ENCODE results near the gene STARD5. TPM values are rescaled to one million over a fixed set of nuclear protein-coding genes. Genes with fewer than 3 reads are reported as not detected.

STARD5 gene
- total RNA-seq, 1 donor from 2014 or later, result 3.1 TPM

DNA sequence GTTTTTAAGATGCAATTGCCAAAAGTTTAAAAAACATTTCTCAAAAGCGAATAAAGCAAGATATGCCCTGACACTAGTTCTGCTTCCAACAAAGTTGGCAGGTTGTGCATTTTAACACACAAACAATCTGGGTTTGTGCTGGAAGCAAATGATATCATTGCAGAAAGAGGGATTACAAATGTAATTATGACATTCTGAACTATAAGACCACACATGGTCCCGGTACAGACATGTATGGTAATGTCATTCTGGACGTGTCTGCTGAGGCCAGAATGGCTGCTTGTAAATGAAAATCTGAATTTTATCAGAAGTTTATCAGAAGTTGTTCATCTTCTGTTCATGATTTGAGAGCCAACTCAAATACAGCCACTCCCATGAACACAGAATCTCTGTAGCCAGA, 39.3 kb upstream of the STARD5 start:
- no peaks in the 10 kb centered on the region for H3K36me3 Mint-ChIP-seq (ENCODE audit: unreplicated experiment)
- H3K9me3 Mint-ChIP-seq (ENCODE audit: unreplicated experiment), result peaks cover 1% of the 10 kb centered on the region
- H3K27ac Mint-ChIP-seq (ENCODE audit: unreplicated experiment), result no peak overlapping the region
- no peak overlapping the region for H3K4me3 Mint-ChIP-seq (ENCODE audit: unreplicated experiment)
- H3K4me1 Mint-ChIP-seq (ENCODE audit: low read depth, unreplicated experiment), result no peaks in the 10 kb centered on the region
- DNase-seq, result no peak
- TF ChIP-seq, protein P1, sequence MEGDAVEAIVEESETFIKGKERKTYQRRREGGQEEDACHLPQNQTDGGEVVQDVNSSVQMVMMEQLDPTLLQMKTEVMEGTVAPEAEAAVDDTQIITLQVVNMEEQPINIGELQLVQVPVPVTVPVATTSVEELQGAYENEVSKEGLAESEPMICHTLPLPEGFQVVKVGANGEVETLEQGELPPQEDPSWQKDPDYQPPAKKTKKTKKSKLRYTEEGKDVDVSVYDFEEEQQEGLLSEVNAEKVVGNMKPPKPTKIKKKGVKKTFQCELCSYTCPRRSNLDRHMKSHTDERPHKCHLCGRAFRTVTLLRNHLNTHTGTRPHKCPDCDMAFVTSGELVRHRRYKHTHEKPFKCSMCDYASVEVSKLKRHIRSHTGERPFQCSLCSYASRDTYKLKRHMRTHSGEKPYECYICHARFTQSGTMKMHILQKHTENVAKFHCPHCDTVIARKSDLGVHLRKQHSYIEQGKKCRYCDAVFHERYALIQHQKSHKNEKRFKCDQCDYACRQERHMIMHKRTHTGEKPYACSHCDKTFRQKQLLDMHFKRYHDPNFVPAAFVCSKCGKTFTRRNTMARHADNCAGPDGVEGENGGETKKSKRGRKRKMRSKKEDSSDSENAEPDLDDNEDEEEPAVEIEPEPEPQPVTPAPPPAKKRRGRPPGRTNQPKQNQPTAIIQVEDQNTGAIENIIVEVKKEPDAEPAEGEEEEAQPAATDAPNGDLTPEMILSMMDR (IDR thresholded peaks at IDR 0.05; ENCODE audit: partially characterized antibody, unreplicated experiment), result no peak
- H3K27me3 Mint-ChIP-seq (ENCODE audit: unreplicated experiment), result peaks cover 2% of the 10 kb centered on the region

DNA sequence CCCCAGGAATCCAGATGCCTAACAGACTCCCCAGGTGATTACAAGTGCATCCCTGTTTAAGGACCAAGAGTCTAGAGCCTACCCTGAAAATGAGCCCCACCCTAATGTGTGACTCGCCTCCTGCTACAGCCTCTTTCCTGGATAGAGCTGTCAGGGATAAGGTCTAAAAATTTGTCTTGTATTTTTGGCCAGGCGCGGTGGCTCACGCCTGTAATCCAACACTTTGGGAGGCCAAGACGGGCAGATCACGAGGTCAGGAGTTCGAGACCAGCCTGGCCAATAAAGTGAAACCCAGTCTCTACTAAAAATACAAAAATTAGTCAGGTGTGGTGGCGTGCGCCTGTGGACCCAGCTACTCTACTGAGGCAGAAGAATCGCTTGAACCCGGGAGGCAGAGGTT, 38.8 kb upstream of the STARD5 start:
- peaks cover 1% of the 10 kb centered on the region for H3K9me3 Mint-ChIP-seq (ENCODE audit: unreplicated experiment)

DNA sequence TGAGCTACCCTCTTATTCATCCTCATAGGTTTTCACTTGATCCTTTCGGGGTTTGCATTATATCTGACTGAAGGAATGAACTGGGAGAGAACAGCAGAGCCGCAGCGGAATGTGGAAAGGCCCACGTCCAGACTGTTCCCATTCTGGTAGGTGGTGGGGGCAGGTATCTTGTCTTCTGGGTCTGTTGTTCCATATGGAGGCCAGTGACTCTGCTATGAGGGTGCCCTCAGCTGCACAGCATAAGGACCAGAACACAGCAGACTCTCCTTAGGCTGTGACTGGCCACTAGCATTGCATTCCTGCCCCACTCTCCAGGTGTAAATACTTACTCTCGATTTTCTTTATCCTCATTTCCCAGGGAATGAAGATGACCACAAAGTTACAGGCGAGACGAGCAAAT, 38.0 kb upstream of the STARD5 start:
- no peak overlapping the region for H3K4me3 Mint-ChIP-seq (ENCODE audit: unreplicated experiment)
- H3K27ac Mint-ChIP-seq (ENCODE audit: unreplicated experiment), result no peak overlapping the region
- DNase-seq, result no peak
- H3K4me1 Mint-ChIP-seq (ENCODE audit: low read depth, unreplicated experiment), result no peaks in the 10 kb centered on the region
- H3K27me3 Mint-ChIP-seq (ENCODE audit: unreplicated experiment), result peaks cover 2% of the 10 kb centered on the region
- TF ChIP-seq, protein P1 (IDR thresholded peaks at IDR 0.05; ENCODE audit: partially characterized antibody, unreplicated experiment), result no peak
- H3K9me3 Mint-ChIP-seq (ENCODE audit: unreplicated experiment), result peaks cover 1% of the 10 kb centered on the region
- no peaks in the 10 kb centered on the region for H3K36me3 Mint-ChIP-seq (ENCODE audit: unreplicated experiment)

More for the DNA sequence above, 38.8 kb upstream of the STARD5 start:
- H3K27me3 Mint-ChIP-seq (ENCODE audit: unreplicated experiment), result peaks cover 2% of the 10 kb centered on the region
- DNase-seq, result no peak
- no peaks in the 10 kb centered on the region for H3K36me3 Mint-ChIP-seq (ENCODE audit: unreplicated experiment)
- no peaks in the 10 kb centered on the region for H3K4me1 Mint-ChIP-seq (ENCODE audit: low read depth, unreplicated experiment)
- no peak overlapping the region for H3K27ac Mint-ChIP-seq (ENCODE audit: unreplicated experiment)
- TF ChIP-seq, protein P1 (IDR thresholded peaks at IDR 0.05; ENCODE audit: partially characterized antibody, unreplicated experiment), result no peak
- H3K4me3 Mint-ChIP-seq (ENCODE audit: unreplicated experiment), result no peak overlapping the region

DNA sequence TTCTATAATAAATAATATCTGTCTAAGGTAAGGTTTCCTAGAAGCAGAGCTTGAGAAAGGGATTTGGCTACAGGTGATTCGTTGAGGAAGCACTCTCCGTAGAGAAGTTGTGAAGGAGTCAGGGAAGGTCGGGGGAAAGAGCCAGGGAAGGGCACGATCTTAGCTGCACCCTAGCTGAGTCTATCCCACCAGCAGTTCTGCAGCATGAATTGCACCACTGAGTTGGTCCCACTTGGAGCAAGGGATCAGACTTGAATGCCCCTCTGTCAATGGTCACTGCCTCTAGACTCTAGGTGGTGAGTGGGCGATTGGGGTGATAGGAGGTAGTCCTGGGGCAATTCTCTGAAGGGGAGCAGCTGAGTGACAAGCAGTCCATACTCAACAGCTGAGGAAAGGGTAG, 36.5 kb upstream of the STARD5 start:
- Mint-ChIP-seq H3K9me3 (ENCODE audit: unreplicated experiment) (peaks cover 1% of the 10 kb centered on the region), H3K4me1 (ENCODE audit: low read depth, unreplicated experiment) (no peaks in the 10 kb centered on the region), H3K27me3 (ENCODE audit: unreplicated experiment) (peaks cover 2% of the 10 kb centered on the region), H3K36me3 (ENCODE audit: unreplicated experiment) (no peaks in the 10 kb centered on the region), H3K4me3 (ENCODE audit: unreplicated experiment) (no peak overlapping the region), H3K27ac (ENCODE audit: unreplicated experiment) (no peak overlapping the region)
- TF ChIP-seq, protein P1 (IDR thresholded peaks at IDR 0.05; ENCODE audit: partially characterized antibody, unreplicated experiment), result no peak
- DNase-seq, result no peak

GRCh38 chr15:81358248-81358647, 34.3 kb upstream of the STARD5 start:
- no peak for DNase-seq
- no peaks in the 10 kb centered on the region for H3K36me3 Mint-ChIP-seq (ENCODE audit: unreplicated experiment)
- TF ChIP-seq, protein P1 (IDR thresholded peaks at IDR 0.05; ENCODE audit: partially characterized antibody, unreplicated experiment), result no peak
- H3K4me1 Mint-ChIP-seq (ENCODE audit: low read depth, unreplicated experiment), result no peaks in the 10 kb centered on the region
- no peak overlapping the region for H3K27ac Mint-ChIP-seq (ENCODE audit: unreplicated experiment)
- no peaks in the 10 kb centered on the region for H3K27me3 Mint-ChIP-seq (ENCODE audit: unreplicated experiment)
- H3K4me3 Mint-ChIP-seq (ENCODE audit: unreplicated experiment), result no peak overlapping the region
- H3K9me3 Mint-ChIP-seq (ENCODE audit: unreplicated experiment), result peaks cover 4% of the 10 kb centered on the region

Measured in glutamatergic neuron (in vitro differentiated cells).